ENCODE data around the gene BMPR1A. TPM values are rescaled to one million over a fixed set of nuclear protein-coding genes. Genes with fewer than 3 reads are reported as not detected.
A peak's percentile ranks its signal among the peaks of the same experiment; 100 is the strongest.

BMPR1A gene
- total and polyA plus RNA-seq, 9 of the 15 experiments (the other 6 are each of a cell fraction or from before 2014, with no cell fraction given) = 1.6 to 17.5 (median 9.1) TPM

DNA sequence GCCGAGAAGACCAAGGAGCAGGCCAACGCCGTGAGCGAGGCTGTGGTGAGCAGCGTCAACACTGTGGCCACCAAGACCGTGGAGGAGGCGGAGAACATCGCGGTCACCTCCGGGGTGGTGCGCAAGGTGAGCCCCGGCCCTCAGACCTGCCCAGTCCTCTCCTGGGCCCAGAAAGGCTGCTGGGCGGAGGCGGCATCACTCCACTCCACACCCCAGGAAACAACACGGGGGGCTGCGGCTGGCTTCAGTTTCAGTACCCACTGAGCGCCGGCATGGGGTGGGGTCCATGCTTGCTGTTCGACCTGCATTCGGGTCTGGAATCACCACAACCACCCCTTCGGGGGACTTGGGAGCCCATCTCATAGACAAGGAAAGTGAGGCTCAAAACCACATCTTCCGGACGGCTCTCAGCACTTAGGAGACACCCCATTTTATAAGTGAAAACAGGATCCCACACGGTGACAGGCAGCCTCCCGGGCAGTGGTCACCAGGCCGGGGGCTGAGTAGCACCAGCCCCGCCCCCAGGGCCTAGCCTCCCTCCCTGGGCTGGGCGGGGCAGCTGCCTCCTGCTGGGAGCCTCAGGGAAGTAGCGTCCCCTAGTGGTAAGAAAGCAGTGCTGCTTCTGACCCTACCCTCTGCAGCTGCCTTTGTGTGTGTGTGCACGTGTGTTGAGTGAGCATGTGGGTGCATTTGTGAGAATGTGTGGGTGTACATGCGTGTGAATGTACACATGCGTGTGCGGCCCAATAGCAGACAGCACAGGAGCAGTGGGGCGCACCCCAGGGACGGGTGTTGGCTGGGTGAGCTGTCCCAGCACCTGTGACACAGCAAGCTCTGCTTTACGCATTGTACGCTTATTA, 203.8 kb downstream of the BMPR1A start (continued):
- TF ChIP-seq RUNX1 (IDR thresholded peaks at IDR 0.05; ENCODE audit: low read depth) (no peak), ZNF766 (CRISPR knock-in tag; conservative IDR thresholded peaks at IDR 0.05) (no peak), NBN (IDR thresholded peaks at IDR 0.05; ENCODE audit: low read depth) (no peak), ZNF57 (CRISPR knock-in tag; IDR thresholded peaks at IDR 0.05) (no peak), PCBP1 (IDR thresholded peaks at IDR 0.05; ENCODE audit: low read depth, low read length, poor library complexity, severe bottlenecking) (no peak), TAL1 (IDR thresholded peaks at IDR 0.05) (no peak), SMAD2 (IDR thresholded peaks at IDR 0.05; ENCODE audit: low read depth, low read length) (no peak), PRPF4 (IDR thresholded peaks at IDR 0.05; ENCODE audit: insufficient read depth, low read depth, low read length, poor library complexity, severe bottlenecking) (no peak), POLR2AphosphoS5 (IDR thresholded peaks at IDR 0.05; ENCODE audit: control insufficient read depth, insufficient read depth, low read depth, low read length) (no peak; the same call in 1 of the 2 replicates), HDAC6 (IDR thresholded peaks at IDR 0.05; ENCODE audit: low read depth, low read length) (no peak), POLR3G (IDR thresholded peaks at IDR 0.05; ENCODE audit: extremely low read depth, insufficient read length, insufficient replicate concordance) (no peak), MEF2D (tag; conservative IDR thresholded peaks at IDR 0.05; ENCODE audit: low read depth) (no peak), SAFB (IDR thresholded peaks at IDR 0.05; ENCODE audit: borderline replicate concordance, low read depth, low read length) (no peak), BMI1 (IDR thresholded peaks at IDR 0.05; ENCODE audit: low read length) (no peak), ZNF165 (CRISPR knock-in tag; IDR thresholded peaks at IDR 0.05; ENCODE audit: borderline replicate concordance) (no peak), ZNF263 (CRISPR knock-in tag; IDR thresholded peaks at IDR 0.05; ENCODE audit: borderline replicate concordance) (no peak), YBX1 (IDR thresholded peaks at IDR 0.05) (no peak), ZNF507 (tag; conservative IDR thresholded peaks at IDR 0.05) (no peak), ZNF197 (CRISPR knock-in tag; IDR thresholded peaks at IDR 0.05; ENCODE audit: low read depth) (no peak), ZFP36 (IDR thresholded peaks at IDR 0.05; ENCODE audit: low read depth, low read length, partially characterized antibody) (no peak), RFX7 (CRISPR knock-in tag; IDR thresholded peaks at IDR 0.05) (no peak), RHOXF2B (CRISPR knock-in tag; conservative IDR thresholded peaks at IDR 0.05) (no peak), MBD2 (IDR thresholded peaks at IDR 0.05; ENCODE audit: borderline replicate concordance, low read depth) (no peak)
- TF ChIP-seq, protein P1, sequence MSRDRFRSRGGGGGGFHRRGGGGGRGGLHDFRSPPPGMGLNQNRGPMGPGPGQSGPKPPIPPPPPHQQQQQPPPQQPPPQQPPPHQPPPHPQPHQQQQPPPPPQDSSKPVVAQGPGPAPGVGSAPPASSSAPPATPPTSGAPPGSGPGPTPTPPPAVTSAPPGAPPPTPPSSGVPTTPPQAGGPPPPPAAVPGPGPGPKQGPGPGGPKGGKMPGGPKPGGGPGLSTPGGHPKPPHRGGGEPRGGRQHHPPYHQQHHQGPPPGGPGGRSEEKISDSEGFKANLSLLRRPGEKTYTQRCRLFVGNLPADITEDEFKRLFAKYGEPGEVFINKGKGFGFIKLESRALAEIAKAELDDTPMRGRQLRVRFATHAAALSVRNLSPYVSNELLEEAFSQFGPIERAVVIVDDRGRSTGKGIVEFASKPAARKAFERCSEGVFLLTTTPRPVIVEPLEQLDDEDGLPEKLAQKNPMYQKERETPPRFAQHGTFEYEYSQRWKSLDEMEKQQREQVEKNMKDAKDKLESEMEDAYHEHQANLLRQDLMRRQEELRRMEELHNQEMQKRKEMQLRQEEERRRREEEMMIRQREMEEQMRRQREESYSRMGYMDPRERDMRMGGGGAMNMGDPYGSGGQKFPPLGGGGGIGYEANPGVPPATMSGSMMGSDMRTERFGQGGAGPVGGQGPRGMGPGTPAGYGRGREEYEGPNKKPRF (IDR thresholded peaks at IDR 0.05; ENCODE audit: low read depth, low read length) = no peak
- TF ChIP-seq, protein P2, sequence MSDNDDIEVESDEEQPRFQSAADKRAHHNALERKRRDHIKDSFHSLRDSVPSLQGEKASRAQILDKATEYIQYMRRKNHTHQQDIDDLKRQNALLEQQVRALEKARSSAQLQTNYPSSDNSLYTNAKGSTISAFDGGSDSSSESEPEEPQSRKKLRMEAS (CRISPR knock-in tag; IDR thresholded peaks at IDR 0.05) = peak; percentile 82
- TF ChIP-seq, protein P3, sequence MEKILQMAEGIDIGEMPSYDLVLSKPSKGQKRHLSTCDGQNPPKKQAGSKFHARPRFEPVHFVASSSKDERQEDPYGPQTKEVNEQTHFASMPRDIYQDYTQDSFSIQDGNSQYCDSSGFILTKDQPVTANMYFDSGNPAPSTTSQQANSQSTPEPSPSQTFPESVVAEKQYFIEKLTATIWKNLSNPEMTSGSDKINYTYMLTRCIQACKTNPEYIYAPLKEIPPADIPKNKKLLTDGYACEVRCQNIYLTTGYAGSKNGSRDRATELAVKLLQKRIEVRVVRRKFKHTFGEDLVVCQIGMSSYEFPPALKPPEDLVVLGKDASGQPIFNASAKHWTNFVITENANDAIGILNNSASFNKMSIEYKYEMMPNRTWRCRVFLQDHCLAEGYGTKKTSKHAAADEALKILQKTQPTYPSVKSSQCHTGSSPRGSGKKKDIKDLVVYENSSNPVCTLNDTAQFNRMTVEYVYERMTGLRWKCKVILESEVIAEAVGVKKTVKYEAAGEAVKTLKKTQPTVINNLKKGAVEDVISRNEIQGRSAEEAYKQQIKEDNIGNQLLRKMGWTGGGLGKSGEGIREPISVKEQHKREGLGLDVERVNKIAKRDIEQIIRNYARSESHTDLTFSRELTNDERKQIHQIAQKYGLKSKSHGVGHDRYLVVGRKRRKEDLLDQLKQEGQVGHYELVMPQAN (IDR thresholded peaks at IDR 0.05; ENCODE audit: borderline replicate concordance) = no peak

Data from K562 (cell line).